ENCODE data around the gene RBMS3.

The RBMS3 gene

DNA sequence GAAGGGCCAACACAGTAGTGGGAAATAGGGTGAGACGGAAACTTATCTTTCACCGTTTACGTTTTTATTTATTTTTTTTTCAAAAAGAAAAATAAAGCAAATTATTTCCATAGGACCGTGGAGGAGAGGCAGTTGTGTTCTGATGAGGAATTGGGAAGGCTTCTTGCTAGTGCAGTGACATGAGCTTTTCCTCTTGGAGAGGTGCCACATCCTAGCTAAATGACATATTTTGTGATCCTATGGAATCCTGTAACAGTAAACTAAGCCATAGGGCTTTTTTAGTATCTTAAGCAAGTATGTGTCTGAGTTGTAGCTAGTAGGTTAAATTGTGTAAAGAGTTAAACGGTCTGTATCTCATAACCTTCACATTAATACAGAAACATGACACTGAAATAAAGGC is 609.9 kb downstream of the RBMS3 start:
- no peak for DNase-seq (ENCODE audit: low spot score)

DNA sequence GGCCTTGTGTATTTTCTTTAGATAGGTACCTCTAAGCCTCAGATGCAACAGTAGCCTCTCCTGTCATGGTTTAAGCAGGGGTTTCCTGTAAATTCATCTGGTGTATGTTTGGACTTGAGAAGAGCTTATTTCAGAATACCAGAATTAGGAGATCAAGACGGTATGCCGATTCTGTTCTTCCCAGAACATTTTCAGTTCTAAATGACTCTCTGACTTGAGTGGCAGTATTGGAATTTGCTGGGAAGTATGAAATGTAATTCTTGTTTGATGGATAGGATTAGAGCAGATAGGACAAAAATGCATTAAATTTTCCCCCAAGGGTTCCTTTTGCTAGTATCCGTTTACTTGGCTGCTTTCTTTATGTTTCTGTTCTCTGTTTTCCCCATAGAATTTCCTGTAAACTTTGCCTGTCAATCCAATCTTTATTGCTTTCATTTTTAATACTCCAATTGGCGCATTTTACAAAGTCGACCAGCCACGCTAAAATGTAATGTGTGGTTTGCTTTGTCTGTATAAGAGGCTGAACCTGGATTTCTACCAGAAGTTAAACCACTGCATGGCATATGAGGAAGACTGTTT is 612.2 kb downstream of the RBMS3 start:
- no peak for DNase-seq (ENCODE audit: low spot score)

DNA sequence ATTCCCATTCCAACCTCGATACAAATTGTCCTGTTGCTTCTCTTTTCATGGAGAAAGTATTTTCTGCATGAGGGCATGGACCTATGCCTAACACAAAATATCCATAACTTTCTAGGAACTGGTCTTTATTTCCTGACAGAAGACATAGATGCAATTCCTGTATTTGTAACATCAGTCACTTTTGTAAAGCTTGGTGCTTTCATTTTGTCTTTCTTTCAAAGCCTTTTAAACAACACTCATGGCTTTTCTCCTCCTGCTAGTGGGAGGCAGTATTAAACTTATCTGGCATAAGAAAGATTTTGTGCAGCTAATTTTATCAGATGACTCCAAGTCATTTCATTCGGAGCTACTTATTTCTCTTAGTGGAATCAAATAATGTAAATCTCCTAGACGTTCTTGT is 616.0 kb downstream of the RBMS3 start:
- no peak for DNase-seq (ENCODE audit: low spot score)

DNA sequence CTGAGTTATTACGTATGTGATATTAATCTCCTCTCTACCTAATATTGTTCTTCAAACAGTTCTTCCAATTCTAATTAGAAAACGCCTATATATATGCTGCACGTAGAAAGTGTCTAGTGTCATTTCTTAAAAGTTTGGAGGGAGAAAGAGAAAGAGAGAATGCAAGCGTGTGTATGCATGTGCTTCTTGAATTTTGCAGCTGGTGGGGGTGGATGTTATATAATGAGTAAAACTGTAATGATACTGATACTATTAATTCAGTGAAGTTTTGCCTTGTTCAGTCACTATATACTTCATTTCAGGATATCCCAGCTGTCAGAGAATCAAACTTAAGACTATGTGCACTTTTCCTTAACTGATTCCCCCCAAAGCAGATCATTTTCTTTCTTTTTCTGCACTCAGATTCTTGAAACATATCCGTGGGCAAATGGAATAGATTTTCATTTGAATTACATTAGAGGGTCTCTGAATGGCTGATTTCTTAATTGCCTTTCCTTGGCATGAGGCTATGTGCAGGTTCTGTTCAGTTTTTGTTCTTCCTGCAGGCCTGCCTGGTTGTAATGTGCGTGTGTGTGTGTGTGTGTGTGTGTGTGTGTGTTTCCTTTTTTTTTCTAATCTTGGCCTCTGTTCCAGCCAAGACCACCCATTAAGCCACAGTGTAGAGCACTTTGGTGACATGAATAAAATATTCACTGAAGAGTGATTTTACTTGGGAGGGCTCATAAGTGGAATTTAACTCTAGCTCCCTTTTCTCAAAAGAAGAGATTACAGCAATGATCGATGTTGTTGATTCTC is 617.5 kb downstream of the RBMS3 start:
- DNase-seq (ENCODE audit: low spot score) = no peak

DNA sequence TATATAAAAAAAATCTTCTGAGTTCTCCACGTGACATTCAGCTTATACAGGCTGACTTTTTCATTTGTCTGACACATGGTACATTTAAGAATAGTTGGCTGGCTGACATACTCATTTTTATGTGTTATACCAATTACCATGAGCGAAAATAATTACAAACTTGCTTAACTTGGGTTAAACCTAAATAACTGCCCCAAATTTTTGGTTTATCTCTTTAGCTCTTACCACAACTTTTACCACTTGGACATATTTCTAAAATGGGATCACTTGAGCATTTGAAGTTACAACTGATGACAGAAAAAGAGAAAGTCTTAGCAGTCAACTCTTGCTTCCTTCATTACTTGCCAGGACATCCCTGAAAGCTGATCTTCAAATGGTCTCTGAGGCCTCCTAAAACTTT is 618.1 kb downstream of the RBMS3 start:
- no peak for DNase-seq (ENCODE audit: low spot score)

DNA sequence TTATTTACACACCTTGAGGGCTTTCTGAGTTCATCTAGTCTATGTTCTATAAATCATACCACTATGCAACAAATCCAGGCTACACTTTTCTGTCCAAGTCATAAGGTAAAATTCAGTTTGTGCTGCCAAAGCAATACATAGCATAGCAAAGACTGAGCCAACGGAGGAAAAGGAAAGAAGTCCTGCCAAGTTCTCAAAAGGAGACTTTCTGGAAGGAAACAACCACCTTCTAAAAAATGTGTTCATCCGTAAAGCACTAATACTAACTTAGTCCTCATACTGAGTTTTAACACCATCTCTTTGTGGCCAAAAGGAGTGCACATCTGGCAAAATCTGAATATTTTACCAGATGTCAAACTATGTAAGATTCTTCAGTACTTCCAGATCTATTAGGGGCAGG is 620.2 kb downstream of the RBMS3 start:
- no peak for DNase-seq (ENCODE audit: low spot score)

DNA sequence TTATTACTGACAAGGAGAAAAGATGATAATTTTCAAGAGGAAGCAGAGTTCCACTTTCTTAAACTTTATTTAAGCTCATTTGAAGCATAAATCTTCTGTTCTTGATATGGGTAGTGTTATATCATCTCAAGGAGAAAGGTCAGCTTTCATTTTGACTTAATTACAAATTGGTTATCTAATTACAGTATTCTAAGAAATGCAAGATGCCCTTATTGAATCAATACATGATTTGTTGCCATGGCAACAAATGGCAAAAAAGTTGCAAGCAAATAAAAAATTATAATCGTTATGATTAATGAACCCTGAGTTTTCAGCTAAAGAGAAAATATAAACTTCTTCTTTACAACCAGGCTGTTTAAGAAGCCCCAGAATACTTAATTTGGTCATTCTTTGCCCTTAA is 622.7 kb downstream of the RBMS3 start:
- DNase-seq (ENCODE audit: low spot score) = no peak

DNA sequence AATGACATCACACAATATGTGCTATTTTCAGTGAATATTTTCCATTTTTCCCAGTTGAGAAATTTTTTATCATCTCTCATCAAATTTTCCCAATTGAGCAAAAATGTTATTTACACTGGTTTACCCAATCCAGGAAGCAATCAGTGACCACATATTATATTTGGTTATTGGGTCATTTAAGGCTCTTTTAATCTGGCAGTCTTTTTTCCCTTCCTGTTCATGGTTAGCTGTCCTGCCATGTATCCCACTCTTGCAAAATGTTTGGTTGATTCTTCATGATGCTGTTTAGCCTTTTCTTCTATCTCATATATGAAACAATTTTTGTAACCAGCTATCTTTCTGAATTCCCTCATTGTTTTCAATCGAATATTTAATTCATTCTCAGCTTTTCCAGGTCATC is 626.0 kb downstream of the RBMS3 start:
- DNase-seq (ENCODE audit: low spot score) = no peak

DNA sequence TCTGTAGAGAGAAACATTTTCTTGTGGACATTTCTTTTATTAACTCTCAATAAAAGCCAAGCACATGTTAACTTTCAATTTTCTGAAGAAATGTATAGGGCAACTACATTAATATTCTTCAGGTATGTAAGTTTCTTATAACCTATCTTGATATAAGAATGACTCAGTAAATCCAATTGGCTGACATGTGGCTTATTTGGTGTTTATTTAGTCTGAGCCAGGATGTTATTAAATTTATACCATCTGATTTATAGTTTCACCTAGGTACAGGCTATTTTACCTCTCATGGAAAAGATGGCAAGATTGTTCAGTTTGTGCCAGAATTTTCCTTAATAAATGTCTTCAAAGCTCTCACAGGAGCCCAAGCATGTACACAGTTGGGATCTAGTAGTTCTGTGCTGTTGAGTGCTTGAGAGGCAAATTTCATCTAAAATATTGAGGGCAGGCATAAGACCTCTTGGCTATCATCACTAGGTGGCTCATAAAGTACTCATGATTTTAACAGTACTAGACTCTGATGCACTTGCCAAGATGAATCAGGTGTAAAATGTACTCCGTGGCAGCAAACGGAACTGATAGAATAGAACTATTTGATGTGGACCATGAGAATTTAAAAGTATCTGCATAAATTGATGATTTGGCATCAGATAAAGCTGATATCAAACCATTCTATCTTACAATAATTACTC is 631.9 kb downstream of the RBMS3 start:
- DNase-seq (ENCODE audit: low spot score) = no peak

DNA sequence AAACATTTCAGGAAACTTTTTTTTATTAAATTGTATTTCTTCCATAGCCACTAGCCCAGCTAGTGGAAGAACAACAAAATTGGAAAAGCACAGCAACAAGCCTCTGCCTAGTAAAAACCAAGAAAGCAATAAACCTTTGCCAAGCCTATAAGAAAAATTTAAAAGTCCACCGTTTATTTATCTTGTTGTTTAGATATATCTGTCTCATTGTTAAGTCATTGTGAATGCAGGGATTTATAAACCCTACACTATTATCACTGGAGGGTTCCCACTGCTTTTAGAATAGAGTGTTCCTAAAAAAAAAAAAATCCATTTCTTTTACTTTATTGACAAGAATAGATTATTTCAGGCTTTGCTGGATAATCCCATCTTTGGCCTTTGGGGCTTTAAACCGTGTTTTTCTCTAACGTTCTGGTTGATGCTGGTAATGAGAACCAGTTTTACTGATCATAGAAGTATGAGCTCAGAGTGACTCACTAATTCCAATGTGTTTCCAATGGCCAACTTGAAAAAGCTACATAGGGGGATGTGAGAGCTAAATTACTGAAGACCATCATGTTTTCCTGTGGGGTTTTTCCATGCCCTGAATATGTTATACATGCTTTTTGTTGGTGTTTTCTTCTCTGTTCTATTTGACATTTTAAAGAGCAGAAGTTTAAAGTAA is 634.1 kb downstream of the RBMS3 start:
- no peak for DNase-seq (ENCODE audit: low spot score)

DNA sequence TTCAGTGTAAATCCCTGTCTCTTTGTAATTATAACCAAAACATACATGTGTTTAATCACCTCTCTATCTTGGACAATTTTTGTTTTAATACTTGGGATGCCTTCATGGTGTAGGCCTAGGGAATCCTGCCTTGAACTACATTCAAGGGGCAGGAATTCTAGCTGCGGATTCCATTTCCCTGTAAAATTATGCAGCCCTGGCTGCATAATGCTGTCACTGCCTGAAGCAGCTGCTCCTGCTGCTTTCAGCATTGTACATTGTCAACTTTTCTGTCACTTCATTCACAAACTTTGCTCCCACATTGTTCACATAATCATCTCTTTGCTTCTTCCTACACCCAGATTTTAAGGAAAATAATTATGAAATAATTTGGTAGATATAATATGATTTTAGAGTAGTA is 638.7 kb downstream of the RBMS3 start:
- DNase-seq (ENCODE audit: low spot score) = no peak

DNA sequence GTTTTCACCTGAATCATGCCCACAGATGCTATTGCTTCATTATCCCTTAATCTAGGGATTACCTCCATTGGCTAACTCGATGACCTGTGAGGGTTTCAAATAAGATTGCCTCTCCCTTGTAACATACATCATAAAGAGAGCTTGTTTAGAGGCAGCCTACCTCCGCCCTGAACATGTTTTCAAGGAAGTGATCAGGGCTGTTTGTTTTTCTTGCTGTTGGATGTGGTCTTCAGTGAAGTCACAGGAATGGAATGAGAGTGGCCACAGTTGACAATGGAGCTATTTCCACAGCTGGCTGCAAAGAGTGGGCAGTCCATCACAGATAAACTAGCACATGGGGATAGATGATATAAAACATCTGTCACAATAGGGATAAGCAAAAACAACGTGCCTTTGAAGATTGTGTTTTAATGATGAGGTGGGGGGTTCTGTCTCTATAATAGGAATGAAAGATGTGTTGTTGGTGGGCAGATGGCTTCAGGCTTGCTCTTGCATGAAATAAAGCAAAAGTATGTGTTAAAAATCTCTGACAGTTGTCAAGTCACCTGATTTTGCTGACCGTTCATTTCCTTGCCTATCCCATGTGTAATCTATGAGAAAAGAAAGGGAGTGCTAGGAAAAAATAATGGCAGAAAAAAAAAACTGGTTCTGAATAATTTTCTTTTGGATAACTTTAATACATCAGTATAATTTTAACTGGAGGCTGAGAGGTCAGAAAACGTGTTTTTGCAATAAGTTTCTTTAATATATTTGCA is 642.3 kb downstream of the RBMS3 start:
- no peak for DNase-seq (ENCODE audit: low spot score)

DNA sequence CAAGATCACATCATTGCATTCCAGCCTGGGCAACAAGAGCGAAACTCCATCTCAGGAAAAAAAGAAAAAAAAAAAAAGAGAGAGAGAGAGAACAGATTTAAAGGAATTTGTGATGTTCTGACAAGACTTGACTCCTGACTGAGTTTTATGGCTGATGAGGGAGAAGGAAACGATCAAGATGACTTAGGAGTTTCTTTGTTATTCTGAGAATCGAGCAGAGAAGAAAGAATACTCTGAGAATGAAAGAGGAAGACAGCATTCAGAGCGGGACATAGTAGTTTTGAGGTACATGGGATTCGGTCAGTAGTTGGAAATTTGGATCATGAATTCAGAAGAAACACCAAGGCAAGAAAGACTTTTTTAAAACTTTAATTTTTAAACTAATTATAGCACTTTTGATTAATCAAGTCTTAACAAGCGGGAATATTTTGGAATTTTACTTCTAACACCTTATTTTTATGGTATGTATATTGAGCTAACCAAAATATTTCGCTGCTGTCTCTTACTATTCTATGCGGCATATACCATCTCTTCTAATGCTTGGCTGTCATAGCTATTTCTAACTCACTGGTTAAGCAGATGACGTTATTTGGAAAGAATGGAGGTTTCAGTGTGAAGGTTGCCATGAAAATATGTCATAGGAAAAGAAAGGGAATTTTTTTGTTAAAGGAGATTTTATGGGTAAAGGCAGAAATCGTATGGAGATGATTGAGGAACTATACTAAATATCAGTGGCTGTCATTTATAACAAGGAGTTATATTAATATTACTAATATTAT is 644.1 kb downstream of the RBMS3 start:
- DNase-seq (ENCODE audit: low spot score) = no peak

DNA sequence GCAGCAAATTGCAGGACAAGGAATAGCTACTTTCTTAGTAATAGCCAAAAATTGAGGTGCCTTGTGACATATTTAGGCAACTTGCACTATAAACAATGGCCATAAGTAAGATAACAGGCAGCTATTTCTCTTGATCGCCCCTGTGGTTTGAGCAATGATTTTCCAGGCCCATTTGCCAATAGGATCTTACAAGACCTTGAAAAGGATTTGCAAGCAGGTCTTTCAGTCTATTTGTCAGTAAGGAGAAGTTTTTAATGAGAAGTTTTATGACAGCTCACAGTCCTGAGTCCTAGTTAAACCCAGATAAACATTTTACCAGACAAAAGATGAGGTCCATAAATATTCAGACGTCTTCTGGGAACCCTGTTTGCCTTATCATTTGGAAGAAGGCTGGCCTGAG is 645.5 kb downstream of the RBMS3 start:
- DNase-seq (ENCODE audit: low spot score) = no peak

DNA sequence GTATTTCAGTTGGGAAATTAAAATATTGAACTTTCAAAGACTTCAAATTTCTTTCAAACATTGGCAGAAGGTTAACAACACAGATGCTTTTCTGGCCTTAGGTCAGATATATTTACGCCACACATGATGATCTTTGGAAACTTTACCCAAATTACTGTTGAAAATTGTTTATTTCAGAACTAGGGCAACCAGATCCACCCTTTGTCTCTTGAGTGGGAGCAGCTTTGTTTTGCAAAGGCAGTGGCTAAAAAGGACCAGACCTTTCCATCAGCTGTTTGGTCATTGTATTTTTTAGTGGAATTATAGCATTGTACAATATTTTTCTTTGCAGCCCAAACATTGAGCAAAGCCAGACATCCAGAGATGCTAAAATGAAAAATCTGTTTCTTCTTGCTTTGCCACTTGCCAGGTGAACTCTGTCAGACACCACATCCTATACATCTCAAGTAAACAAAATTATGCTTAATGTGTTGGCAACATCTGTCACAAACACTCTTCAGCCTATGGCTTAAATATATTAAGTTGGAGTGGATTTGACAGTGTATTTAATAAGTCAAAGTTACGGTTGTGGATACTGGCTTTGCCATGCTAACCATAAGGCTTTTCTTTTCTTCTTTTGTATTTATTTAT is 651.9 kb downstream of the RBMS3 start:
- DNase-seq (ENCODE audit: low spot score) = no peak

DNA sequence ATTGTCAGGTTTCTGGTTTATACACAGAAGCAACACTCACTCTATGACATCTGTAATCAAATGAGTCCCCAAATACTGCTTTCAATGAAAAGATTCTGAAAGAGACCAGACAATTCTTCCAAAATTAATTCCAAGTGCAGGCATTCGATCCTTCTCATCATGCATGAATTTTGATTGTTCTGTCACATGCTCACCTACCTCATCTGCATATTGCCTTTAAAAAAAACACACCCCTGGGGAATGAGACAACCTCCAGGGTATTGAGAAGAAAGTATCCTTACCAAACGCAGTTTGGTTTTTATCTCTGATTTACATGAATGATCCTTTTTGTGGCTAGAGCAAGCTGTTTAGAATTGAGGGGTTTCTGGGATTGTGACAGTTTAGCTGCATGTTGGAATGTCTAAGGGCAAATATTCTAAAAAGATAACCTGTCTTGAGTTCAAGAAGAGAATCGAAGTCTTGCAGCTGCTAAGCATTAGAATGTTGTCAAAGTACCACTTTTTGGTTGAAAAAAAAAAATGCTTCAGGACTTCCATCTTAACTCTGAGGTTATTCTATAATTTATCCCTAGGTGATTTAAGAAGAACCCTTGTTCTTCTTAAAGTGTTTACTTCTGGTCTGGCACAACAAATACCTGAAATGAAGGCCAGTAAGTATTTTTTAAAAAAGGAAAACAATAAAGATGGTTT is 653.1 kb downstream of the RBMS3 start:
- no peak for DNase-seq (ENCODE audit: low spot score)

DNA sequence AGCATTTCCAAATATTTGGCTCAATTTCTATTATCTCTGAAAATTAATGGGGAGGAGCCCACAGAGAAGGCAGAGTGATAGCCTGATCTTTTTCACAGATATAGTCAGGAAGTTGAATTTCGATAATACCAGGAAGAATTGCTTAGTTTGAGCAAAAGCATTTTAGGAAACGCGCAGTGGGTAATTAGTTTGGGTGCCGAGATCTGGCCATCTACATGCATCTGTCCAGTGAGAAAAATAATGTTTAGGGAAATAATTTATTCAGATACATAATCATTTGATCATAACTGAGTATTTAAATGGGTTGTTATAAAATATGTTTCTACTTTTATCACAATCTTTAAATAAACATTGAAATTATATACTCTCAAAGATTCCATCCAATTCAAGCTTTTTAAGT is 653.9 kb downstream of the RBMS3 start:
- DNase-seq (ENCODE audit: low spot score) = no peak

DNA sequence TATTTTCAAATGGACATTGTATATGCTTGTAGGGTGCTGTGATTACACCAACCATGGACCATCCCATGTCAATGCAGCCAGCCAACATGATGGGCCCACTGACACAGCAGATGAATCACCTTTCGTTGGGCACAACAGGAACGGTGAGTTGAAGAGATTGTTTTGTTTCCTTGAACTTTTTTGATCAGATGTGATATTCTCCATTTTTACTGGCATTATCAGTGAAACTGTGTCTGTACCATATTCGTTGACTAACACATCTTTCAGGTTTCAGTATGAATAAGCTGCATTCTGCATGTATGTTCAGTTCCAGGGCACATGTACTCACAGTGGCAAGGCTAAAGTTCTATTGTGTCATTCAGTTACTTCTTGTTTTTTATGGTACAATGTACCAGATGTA is 655.2 kb downstream of the RBMS3 start:
- DNase-seq (ENCODE audit: low spot score) = no peak

DNA sequence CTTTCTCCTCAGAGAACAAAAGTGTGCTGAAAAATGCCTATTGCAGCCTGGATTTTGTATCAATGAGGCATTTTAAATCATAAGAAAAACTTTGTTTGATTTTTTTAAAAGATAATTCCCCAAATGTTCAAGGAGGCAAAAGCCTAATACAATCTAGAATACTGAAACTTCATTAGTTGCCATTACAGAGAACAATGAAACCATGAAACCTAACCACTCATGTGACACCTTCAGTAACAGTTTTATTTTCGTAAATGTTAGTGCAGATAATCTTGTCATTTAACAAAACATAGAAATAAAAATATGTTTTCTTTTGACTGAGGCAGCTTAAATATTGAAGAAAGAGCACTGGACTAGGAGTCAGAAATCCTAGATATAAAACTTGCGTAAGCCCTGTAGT is 655.9 kb downstream of the RBMS3 start:
- no peak for DNase-seq (ENCODE audit: low spot score)

DNA sequence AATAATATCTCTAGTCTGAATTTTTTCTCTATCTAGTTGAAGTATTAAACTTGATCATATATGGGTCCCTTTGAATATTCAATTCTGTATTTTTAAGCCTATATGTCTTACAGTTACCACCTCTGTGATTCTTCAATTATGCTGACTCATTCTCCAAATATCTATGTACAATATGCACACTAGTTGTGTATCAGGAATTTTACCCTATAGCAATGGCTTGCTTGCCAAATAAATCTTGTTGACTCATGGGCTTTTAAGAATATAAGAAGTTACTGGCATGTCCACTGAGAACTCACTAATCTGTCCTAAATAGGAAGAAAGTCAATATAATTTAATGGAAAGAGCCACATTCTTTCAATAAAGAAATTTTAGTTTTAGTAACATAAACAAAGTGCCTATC is 656.3 kb downstream of the RBMS3 start:
- no peak for DNase-seq (ENCODE audit: low spot score)
